ENCODE results near the gene RASA3.

The RASA3 gene

DNA sequence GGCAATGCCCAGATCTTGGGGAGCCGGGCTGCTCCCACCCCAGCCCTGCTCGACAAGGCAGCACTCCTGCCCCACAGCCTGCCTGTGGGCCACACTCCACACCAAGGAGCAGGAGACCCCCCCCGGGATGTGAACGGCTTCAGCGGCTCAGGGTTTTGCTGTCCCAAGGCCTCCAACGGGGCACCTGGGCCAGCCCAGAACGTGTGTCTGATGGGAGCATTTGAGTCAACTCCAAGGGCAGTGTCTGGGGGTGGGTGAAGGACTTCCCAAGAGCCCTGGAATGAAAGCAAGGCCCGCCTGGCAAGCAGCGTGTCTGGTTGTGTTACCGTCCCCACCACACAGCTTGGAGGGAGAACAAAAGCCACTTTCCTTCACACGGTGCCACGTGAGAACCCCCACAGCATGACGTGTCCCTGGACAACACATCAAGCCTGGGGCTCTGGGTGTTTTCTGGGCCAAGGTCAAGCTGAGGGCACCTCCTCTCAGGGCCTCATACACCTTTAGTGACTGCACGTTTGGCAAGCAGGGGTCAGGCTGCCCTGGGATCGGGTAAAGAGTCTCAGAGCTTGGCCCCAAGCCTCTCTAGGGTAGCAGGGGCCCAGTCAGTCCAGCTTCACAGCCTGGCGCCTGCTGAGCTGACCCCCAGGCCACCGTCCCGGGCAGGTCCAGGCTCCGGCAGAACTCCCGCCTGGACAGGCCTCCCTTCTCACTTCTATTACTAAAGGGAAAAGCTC lies 164.5 kb downstream of the RASA3 start:
- no peak for DNase-seq (ENCODE audit: low read depth)

- no peak for DNase-seq (ENCODE audit: low read depth)
Observed at GRCh38 chr13:113967206-113967720, 165.2 kb downstream of the RASA3 start.

DNA sequence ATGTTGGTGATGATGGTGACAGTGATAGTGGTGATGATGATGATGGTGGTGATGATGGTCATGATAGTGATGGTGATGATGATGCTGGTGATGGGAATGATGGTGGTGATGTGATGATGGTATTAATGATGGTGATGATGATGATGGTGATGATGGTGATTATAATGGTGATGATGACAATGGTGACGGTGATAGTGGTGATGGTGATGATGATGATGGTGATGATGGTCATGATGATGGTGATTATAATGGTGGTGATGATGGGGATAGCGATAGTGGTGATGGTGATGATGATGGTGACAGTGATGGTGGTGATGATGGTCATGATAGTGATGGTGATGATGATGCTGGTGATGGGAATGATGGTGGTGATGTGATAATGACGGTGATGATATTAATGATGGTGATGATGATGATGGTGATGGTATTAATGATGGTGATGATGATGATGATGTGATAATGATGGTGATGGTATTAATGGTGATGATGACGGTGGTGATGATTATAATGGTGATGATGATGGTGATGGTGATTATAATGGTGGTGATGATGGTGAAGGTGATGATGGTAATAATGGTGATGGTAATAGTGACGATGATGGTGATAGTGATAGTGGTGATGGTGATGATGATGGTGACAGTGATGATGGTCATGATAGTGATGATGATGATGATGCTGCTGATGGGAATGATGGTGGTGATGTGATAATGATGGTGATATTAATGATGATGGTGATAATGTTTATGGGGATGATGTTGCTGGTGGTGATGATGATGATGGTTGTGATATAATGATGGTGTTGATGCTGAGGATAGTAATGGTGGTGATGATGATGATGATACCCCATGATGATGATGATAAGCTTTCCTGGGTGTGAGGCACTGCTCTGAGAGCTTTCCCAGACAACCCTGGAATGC lies 166.2 kb downstream of the RASA3 start:
- no peak for DNase-seq (ENCODE audit: low read depth)

DNA sequence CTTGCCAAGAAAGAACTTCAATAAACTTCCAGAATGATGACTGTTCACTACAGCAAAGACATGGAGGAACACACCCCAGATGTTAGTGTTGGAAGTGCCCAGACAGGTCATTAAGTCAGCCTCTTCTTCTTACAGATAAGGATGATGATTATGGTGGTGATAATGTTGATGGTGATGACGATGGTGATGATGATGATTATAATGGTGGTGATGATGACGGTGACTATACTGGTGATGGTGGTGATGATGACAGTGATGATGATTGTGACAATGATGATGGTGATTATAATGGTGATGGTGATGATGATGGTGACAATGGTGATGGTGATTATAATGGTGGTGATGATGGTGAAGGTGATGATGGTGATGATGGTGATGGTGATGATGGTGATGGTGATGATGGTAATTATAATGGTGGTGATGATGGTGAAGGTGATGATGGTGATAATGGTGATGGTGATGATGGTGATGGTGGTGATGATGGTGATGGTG lies 167.0 kb downstream of the RASA3 start:
- no peak for DNase-seq (ENCODE audit: low read depth)

- no peak for DNase-seq (ENCODE audit: low read depth)
Observed at GRCh38 chr13:113964251-113964995, 168.0 kb downstream of the RASA3 start.

GRCh38 chr13:113963376-113963775 lies 169.0 kb downstream of the RASA3 start:
- no peak for DNase-seq (ENCODE audit: low read depth)

- no peak for DNase-seq (ENCODE audit: low read depth)
Observed at GRCh38 chr13:113962975-113963374, 169.4 kb downstream of the RASA3 start.

GRCh38 chr13:113962386-113962785 lies 170.0 kb downstream of the RASA3 start:
- DNase-seq (ENCODE audit: low read depth): no peak

GRCh38 chr13:113960276-113960948 lies 172.0 kb downstream of the RASA3 start:
- no peak for DNase-seq (ENCODE audit: low read depth)

- no peak for DNase-seq (ENCODE audit: low read depth)
Observed at GRCh38 chr13:113959198-113959597, 173.2 kb downstream of the RASA3 start.

GRCh38 chr13:113958373-113958772 lies 174.1 kb downstream of the RASA3 start:
- DNase-seq (ENCODE audit: low read depth): no peak

- DNase-seq (ENCODE audit: low read depth): no peak
Observed at GRCh38 chr13:113956571-113956970, 175.9 kb downstream of the RASA3 start.

DNA sequence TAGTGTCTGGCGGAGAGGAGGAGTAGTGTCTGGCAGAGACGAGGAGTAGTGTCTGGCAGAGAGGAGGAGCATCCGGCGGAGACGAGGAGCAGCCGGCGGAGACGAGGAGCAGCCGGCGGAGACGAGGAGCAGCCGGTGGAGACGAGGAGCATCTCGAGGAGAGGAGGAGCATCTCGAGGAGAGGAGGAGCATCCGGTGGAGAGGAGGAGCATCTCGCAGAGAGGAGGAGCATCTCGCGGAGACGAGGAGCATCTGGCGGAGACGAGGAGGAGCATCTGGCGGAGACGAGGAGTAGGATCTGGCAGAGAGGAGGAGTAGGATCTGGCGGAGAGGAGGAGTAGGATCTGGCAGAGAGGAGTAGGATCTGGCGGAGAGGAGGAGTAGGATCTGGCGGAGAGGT lies 176.7 kb downstream of the RASA3 start:
- DNase-seq (ENCODE audit: low read depth): no peak

GRCh38 chr13:113955235-113955634 lies 177.2 kb downstream of the RASA3 start:
- no peak for DNase-seq (ENCODE audit: low read depth)

- no peak for DNase-seq (ENCODE audit: low read depth)
Observed at GRCh38 chr13:113954046-113954835, 178.2 kb downstream of the RASA3 start.

- no peak for DNase-seq (ENCODE audit: low read depth)
Observed at GRCh38 chr13:113953561-113953960, 178.9 kb downstream of the RASA3 start.

DNA sequence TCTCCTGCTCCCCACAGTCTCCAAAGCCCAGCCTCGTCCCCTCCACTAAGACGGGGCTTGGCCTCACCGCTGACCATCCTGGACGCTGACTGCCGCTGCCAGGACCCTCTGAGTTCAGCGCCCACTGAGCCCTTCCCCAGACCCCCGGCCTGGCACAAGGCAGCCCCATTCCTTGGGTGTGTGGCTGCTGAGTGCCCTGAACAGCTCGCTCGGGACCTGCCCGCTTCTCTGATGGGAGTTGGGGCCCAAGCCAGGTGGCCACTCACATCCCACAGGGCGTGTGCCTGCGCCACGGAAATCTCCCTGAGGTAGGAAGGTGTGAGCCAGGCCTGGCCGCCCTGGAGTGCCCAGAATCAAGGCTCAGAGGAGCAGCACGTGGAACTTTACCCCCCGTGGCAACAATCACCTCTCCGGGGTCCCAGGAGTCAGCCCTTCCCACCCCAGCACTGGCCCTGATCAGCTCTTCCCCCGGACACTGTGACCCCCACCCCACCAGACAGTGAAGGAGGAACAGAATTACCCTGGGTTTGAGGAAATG lies 179.4 kb downstream of the RASA3 start:
- no peak for DNase-seq (ENCODE audit: low read depth)

DNA sequence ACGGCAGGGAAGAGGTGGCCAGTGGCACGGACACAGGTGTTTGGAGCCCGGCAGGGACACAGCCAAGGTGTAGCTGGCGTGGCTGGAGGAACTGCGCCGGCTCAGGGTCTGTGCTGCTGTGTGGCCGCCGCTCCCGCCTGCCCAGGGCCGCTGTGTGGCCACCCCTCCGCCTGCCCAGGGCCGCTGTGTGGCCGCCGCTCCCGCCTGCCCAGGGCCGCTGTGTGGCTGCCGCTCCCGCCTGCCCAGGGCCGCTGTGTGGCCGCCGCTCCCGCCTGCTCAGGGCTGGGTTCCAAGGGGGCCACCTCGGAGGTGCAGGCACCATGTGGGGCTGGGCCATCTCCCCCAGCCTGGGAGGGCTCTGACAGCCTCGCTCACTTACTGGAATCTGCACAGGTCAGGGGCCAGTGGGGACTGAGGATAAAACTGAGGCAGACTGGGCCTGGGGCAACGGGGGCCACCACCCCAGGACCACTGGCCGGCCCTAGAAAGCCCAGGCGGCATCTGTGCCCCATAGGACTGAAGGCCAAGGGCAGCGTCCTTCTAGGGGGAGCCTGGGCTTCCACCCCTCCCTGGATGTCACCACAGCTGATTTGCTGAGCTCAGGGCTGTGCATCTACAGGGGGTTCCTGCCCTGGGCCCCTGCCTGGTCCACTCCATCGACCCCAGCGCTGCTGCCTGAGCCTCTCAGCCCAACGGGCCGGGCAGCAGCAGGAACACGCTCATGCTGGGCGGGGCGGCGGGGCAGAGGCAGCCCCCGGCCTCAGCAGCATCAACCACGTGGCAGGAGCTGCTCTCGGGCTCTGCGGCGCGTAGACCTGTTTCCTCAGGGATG lies 180.1 kb downstream of the RASA3 start:
- no peak for DNase-seq (ENCODE audit: low read depth)

DNA sequence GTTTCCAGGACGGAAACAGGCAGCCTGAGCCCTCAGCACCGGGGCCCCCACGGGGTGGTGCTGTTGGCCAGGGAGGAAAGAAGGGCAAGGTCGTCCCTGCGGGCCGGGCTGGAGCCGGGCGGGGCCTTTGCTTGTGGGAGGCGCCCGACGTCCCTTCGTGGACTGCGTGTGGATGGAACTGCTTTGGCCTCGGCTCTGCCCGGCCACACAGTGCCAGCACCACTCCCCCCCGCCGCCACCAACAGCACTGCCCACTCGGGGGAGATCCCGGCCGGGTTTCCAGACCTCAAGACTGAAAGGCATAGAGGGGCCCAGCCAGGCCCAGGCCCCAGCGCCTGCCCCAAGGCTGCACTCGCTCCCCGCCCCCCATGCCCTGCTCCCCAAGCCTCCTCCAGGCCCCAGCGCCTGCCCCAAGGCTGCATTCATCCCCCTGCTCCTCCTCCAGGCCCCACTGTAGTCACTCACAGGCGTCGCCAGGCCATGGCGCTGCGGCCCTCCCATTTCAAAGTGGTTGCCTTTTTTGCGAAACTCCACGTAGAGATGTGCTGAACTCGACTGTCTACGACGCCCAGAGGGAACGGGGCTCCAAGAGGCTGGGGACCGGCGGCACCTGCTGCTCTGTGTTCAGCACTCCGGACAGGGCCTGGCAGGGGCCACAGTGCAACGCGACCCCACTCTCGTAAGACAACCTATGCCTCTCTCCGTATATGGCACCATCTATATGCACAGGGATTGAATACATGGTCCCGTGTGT lies 181.0 kb downstream of the RASA3 start:
- DNase-seq (ENCODE audit: low read depth): peak; percentile 16
